RKO (cell line): ENCODE data around the gene ARHGEF11.
A peak's percentile ranks its signal among the peaks of the same experiment; 100 is the strongest.
"Not testable (repeated sequence)": the region's sequence is repeated elsewhere in the genome, so short reads cannot be mapped to it uniquely, and the experiment has no call there.

Experiments used
- DNase-seq: peaks from one replicate; pipeline ENCODE4 v3.0.0-alpha.2; 2016; ENCODE audit warnings: low spot score

ARHGEF11 gene

DNA sequence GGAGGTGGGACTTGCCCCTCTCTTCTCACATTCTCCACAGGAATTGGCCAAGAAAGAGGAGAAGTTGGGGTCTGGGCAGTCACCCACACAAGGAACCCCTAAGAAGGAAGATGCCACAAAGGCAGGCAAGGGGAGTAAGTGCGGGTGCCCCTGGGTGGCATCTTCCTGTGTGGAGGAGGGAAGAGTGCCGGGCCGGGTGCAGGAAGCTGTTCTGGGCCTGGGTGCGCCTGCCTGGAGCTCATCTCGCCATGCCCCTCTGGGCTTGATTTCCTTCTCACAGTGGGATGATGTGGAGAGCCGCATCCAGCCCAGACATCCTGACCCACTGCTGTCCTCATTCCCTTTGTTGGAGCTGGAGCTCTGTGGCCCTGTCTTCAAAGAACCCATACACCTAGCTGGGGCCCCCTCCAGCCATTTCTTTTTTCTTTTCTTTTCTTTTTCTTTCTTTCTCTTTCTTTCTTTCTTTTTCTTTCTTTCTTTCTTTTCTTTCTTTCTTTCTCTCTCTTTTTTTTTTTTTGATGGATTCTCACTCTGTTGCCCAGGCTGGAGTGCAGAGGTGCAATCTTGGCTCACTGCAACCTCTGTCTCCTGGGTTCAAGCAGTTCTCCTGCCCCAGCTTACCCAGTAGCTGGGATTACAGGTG, 115.8 kb downstream of the ARHGEF11 start:
- DNase-seq = no peak

GRCh38 chr1:156928043-156928602, 117.4 kb downstream of the ARHGEF11 start:
- DNase-seq = no peak

DNA sequence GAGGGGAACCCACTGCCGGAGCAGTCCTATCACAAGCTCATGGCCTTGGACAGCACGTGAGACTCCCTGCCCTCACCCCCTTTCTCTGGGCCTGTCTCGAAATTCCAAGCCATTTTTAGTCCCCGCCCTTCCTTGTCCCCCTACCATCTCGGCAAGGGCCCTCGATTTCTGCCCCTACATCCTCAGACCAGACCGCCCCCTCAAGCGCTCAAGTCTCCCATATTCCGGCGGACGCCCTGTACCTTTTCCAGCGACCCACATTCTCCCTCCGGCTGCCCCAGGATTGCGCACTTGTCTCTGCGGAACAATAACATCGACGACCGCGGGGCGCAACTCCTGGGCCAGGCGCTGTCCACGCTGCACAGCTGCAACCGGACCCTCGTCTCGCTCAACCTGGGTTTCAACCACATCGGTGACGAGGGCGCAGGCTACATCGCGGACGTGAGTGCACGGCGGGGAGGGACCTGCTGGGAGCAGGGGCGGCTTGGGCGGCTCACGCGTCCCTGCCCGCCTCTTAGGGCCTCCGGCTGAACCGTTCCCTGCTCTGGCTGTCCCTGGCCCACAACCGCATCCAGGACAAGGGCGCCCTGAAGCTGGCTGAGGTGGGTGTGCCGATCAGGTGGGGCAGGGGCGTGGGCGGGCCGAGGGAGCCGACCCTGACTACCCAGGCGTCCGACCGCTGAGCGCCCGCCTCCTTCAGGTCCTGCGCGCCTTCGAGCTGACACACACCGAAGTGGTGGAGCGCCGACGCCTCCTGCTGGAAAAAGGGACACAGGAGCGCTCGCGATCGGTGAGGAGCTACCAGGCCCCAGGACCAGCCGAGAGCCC, 118.1 kb downstream of the ARHGEF11 start:
- DNase-seq = peak; percentile 45

- DNase-seq = not testable (repeated sequence)
Measured at GRCh38 chr1:156926695-156927094, 118.8 kb downstream of the ARHGEF11 start.

- peak; percentile 33 for DNase-seq
Measured at GRCh38 chr1:156926175-156926574, 119.4 kb downstream of the ARHGEF11 start.

DNA sequence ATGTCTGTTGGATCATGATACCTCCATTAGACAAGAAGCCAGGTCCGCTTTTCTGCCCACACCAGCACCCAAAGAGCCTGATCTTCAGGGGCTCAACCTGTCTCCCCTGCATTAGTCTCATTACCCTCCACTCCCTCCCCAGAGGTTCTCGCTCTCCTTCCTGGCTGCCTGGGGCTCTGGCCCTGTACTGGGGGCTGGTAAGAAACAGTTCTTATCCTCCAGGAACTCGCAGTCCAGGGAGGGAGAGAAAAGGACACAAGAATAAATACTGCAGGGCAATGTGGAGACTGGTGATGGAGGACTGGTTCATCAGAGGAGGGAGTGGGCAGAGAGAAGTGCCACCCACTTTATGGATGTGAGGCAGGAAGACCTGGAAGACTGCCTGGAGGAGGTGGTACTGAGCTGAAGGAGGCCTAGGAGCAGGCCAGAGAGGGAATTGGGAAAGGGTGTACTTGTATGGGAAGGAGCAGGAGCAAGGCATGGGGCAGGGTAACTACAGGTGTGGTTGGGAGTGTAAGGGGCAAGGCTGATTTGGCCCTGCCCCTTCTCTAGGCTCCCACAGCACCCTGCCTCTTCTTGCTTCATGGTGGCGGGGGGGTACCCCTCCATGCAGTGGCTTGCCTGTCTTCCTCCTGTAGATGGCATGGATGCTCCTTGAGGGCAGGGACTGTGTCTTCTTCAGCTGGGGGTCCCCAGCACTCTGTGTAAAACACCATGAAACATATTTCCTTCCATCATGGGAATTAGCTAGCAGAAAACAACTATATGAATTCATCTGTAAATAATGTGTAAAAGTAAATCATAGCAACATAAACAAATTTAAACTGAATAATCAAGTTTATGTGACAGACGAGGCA, 120.2 kb downstream of the ARHGEF11 start:
- no peak for DNase-seq

DNA sequence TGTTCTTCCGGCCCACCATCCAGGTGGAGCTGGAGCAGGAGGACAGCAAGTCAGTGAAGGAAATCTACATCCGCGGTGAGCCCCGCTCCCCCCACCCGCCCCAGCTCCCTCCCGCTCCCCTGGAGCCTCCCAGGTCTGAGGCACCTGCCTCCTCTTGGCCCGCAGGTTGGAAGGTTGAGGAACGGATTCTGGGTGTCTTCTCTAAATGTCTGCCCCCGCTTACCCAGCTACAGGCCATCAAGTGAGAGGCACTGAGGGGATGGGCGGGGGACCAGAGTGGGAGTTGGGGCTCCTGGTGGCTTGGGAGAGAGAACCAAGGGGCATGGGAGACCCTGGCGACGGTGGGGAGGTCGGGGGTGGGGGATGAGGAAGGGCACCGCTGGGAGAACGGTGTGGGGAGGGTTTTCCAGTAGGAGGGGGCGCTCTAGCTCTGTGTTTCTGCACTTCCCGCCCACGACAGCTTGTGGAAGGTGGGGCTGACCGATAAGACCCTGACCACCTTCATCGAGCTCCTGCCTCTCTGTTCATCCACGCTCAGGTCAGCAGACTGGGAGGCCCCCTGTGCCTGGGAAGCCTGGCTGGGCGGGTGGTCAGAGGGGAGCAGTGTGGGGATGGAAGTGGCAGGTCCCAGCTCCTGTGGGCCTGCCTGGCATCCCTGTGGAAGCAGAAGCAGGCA, 120.9 kb downstream of the ARHGEF11 start:
- no peak for DNase-seq

DNA sequence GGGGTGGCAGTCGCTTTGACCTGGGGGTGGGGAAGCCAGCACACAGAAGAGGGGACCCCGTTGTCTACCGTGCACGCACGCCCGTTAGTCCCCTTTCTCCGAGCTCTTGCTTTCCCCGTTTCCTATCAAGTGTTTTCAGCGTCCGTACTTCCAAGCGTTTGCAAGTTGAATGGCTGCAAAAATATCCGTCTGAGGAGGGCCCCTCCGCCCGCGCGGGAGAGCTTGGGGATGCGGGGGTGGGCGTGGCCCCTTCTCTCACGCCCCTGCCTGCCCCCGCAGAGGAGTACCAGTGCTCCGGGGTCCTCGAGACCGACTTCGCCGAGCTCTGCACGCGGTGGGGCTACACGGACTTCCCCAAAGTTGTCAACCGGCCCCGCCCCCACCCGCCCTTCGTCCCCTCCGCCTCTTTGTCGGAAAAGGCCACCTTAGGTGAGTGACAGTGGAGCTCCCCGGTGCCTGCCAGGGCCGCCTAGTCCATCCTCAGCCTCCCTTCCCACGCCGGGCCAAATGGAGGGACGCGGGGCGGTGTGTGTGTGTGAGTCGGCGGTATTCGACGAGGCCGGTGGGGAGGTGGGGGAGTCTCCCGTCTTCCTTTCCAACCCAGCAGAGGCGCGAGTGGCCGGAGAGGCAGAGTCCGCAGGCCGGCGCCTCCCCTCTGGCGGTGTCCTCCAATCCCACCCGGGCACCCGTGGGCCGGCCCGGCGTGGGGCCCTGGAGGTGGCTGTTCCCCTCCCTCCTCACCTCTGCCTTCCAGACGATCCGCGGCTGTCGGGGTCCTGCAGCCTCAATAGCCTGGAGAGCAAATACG, 121.7 kb downstream of the ARHGEF11 start:
- DNase-seq = no peak

GRCh38 chr1:156922986-156923669, 122.4 kb downstream of the ARHGEF11 start:
- no peak for DNase-seq

DNA sequence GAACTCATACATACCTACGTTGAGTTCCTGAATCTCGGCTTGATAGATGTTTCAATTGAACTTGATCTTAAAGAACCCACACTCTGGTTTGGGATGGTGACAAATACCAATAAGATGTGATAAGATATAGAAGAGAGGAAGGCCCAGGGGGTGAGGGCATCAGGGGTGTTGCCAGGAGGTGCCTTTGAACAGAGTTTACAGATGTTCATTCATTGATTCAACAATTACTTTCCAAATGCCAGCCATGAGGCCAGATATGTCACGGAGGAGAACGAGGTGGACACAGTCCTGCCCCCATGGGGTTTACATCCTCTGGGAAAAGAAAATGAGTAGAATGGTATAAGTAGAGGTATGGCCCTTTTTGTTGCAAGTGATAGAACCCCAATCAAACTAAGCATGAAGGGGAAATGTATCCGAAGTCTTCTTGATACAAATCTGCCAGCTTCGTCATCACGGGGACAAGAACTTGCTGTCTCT, 124.5 kb downstream of the ARHGEF11 start:
- DNase-seq = no peak

DNA sequence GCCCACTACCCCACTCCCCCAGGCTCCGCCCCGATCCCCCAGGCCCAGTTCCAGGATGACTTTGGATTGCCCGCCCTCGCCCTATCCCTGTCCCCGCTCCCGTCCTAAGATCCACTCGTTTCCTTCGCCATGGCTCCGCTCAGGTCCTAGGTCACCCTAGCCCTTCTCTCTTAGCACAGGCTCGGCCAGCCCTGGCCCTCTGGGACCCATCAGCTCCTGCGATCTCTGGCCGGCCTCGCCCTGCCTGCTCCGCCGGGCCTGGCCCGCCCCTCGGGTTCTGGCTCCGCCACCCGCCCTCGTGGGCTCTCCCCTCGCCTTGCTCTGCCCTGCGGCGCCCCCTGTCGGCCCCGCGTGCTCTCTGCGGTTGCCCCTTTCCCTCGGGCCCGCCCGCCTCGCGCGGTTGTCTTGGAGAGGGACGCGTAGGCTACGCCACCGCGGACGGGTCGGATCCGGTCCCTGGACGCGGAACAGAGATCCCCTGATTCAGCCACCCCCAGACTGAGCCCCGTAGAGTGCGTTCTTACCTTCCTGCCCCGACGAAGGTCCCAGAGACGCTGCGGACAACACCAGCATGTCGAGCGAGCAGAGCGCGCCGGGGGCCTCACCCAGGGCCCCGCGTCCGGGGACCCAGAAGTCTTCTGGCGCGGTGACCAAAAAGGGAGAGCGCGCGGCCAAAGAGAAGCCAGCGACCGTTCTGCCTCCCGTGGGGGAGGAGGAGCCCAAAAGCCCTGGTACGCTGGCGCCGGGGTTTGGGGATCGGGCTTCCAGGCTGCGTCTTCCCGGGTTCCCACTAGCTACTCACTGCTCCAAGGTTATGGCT, 125.1 kb downstream of the ARHGEF11 start, which contains the start of gene LRRC71:
LRRC71 (plus strand) TSS at position 400 of the 820 bp plus-strand sequence; CDS start at position 572, 172 bp downstream.
- DNase-seq = no peak

DNA sequence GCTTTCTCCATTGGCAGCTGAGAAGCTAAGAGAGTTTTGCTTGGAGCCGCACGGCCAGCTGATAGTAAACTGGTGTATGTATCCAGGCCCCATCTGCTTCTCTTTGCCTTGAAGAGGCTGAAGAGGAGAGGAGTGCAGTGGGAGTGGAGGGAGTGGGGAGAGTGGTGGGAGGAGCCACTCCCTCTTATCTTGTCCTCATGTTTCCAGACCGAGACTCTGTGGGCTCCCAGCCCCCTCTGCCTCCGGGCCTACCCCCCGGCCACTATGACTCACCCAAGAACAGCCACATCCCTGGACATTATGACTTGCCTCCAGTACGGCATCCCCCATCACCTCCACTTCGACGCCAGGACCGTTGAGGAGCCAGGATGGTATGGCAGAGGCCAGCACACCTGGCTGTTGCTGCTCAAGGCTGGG, 131.1 kb downstream of the ARHGEF11 start:
- DNase-seq = no peak

- DNase-seq = no peak
Measured at GRCh38 chr1:156913809-156914387, 131.6 kb downstream of the ARHGEF11 start.

- DNase-seq = no peak
Measured at GRCh38 chr1:156912861-156913808, 132.4 kb downstream of the ARHGEF11 start.

DNA sequence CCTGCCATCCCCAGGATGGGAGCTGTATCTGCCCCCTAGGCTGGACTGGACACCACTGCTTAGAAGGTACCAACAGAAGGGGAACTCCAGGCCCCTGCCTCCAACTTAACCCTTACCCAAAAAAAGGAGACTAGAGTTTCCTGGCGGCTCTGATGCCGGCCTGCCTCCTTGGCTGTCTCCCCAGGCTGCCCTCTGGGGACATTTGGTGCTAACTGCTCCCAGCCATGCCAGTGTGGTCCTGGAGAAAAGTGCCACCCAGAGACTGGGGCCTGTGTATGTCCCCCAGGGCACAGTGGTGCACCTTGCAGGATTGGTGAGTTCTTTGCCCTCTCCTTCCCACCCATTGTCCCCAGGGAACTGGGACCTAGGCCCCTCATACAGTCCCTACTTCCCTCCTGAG, 133.2 kb downstream of the ARHGEF11 start:
- no peak for DNase-seq

DNA sequence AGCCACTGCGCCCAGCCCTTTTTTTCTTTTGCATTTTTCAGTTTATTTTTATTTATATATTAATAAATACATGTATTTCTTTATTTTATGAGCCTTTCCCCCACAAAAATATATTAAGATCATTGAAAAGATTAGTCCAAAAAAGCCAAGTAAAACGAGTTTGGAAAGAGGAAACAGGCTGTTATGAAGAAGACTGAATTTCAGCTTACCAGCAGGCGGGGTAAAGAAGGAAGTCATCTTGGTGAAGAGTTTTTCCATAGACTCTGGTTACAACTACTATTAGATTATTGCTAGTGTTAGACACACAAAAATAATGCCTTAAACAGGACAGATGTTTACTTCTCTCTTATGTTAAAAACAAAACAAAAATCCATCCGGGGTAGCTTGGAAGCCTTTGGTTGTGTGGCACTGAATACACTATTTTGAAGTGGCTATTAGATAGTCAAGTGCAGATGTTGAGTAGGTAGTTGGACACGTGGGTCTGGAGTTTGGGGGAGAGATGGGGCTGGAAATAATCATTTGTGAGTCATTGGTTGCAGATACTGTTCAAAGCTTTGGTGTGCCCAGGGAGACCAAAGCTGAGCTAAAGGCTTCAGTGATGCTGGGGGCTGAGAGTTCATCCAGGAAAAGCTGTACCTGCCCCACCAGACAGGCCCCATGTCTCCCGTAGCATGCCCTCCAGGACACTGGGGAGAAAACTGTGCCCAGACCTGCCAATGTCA, 133.8 kb downstream of the ARHGEF11 start:
- DNase-seq = no peak

- DNase-seq = no peak
Measured at GRCh38 chr1:156910309-156910782, 135.2 kb downstream of the ARHGEF11 start.
